HFFc6 (cell line): ENCODE data around the gene KCND3. TPM values are rescaled to one million over a fixed set of nuclear protein-coding genes. Genes with fewer than 3 reads are reported as not detected.

Experiments
- DNase-seq: peaks from one replicate; pipeline ENCODE4 v3.0.0-alpha.2; 2018
- H3K27ac Mint-ChIP-seq: 2 replicates; pipeline ENCODE4 v1.8.0; 2020; ENCODE audit warnings: mild to moderate bottlenecking, mixed read lengths
- H3K27me3 Mint-ChIP-seq: 2 replicates; pipeline ENCODE4 v1.8.0; 2021; ENCODE audit warnings: mild to moderate bottlenecking, moderate library complexity, mixed read lengths; ENCODE audit not compliant: insufficient read depth
- H3K36me3 Mint-ChIP-seq: 2 replicates; pipeline ENCODE4 v1.8.0; 2021; ENCODE audit warnings: low read depth, mixed read lengths
- H3K4me1 Mint-ChIP-seq: 2 replicates; pipeline ENCODE4 v1.8.0; 2020; ENCODE audit warnings: low read depth, mixed read lengths
- H3K4me3 Mint-ChIP-seq: 2 replicates; pipeline ENCODE4 v1.8.0; 2020; ENCODE audit warnings: mild to moderate bottlenecking, moderate library complexity, mixed read lengths
- H3K9me3 Mint-ChIP-seq: 2 replicates; pipeline ENCODE4 v1.8.0; 2020; ENCODE audit warnings: mild to moderate bottlenecking, mixed read lengths
- CTCF ChIP-seq: fragments of 200-600 bp; sonication (generic); IDR thresholded peaks from 2 replicates; pipeline ENCODE4 v1.5.0; 2021; ENCODE audit warnings: antibody characterized with exemption, mild to moderate bottlenecking
- total RNA-seq, 6 experiments: library from RNA; stranded (reverse); fragmentation: NEBNext Ultra II Directional; extraction: Animal tissue kit (Norgen Biotek cat#: 25700); gene quantifications; 2 replicates in 1 of 6; 3 replicates in 5 of 6; pipeline ENCODE4 v1.2.3, GENCODE V29; 2021

The KCND3 gene
- total RNA-seq, 6 experiments from 2014 or later, result 0.09 to 0.47 (median 0.12) TPM

- no peak for DNase-seq
- Mint-ChIP-seq H3K9me3 (no peaks in the 10 kb centered on the region), H3K27me3 (peaks cover 31% of the 10 kb centered on the region), H3K4me1 (no peaks in the 10 kb centered on the region), H3K27ac (no peak overlapping the region), H3K36me3 (no peaks in the 10 kb centered on the region), H3K4me3 (no peak overlapping the region)
- TF ChIP-seq CTCF, result no peak
Observed at GRCh38 chr1:111875640-111876039, 113.8 kb downstream of the KCND3 start.

DNA sequence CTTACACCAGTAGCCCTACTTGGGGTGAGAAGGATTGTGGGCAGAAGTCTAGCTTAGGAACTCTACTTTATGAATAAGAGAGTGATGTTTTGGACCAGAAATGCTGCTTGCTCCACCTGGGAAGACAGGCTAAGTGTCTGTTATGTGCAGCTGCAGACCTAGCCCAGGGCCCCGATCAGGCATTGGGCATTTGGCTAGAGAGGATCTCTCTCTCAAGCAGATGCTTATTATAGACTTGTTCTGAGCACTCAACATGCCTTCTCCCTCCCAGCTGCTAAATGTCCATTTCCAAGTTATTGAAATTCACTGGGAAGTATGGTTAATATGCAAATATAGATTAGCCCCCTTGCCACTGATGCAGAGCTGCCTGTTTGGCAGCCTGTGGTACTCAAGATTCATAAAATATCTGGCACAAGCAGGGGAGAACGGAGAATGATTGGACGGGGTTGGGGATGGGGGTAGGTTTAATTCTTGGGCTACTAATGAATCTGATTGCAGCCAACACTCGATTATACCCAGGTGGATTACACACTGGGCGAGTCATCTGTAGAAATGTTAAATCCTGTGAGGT is 115.9 kb downstream of the KCND3 start:
- DNase-seq, result no peak
- no peak for TF ChIP-seq CTCF
- no peaks in the 10 kb centered on the region for H3K9me3 Mint-ChIP-seq
- no peak overlapping the region for H3K27ac Mint-ChIP-seq
- H3K4me3 Mint-ChIP-seq, result no peak overlapping the region
- peaks cover 22% of the 10 kb centered on the region for H3K27me3 Mint-ChIP-seq
- no peaks in the 10 kb centered on the region for H3K4me1 Mint-ChIP-seq
- H3K36me3 Mint-ChIP-seq, result no peaks in the 10 kb centered on the region

DNA sequence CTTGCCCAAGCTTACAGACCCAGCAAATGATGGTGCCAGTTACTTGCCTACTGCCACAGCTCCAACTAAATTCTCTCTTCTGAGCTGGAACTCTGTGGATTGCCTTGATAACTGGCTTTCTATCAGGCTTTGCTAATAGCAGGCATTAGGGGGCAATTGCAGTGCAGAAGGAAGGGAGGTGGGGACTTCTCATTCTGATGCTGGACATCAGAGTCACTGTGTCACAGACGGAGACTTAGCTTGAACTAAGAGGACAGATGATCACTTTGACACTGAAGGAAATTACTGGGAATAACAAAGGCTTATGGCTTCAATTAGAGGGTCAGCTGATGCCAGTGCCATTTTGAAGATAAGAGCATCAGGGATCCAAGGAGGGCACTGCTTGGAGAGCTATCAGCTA is 119.3 kb downstream of the KCND3 start:
- Mint-ChIP-seq H3K9me3 (no peaks in the 10 kb centered on the region), H3K36me3 (no peaks in the 10 kb centered on the region), H3K27ac (no peak overlapping the region), H3K27me3 (peaks cover 15% of the 10 kb centered on the region), H3K4me3 (no peak overlapping the region), H3K4me1 (no peaks in the 10 kb centered on the region)
- no peak for TF ChIP-seq CTCF
- DNase-seq, result no peak

GRCh38 chr1:111867868-111868440 is 121.5 kb downstream of the KCND3 start:
- no peaks in the 10 kb centered on the region; the same call in 1 of the 2 replicates for H3K27me3 Mint-ChIP-seq
- DNase-seq, result no peak
- no peak overlapping the region for H3K27ac Mint-ChIP-seq
- no peaks in the 10 kb centered on the region for H3K36me3 Mint-ChIP-seq
- H3K9me3 Mint-ChIP-seq, result no peaks in the 10 kb centered on the region
- H3K4me1 Mint-ChIP-seq, result no peaks in the 10 kb centered on the region
- no peak overlapping the region for H3K4me3 Mint-ChIP-seq
- no peak for TF ChIP-seq CTCF

GRCh38 chr1:111864862-111865261 is 124.6 kb downstream of the KCND3 start:
- no peaks in the 10 kb centered on the region for H3K9me3 Mint-ChIP-seq
- H3K36me3 Mint-ChIP-seq, result no peaks in the 10 kb centered on the region
- no peak for TF ChIP-seq CTCF
- H3K4me1 Mint-ChIP-seq, result no peaks in the 10 kb centered on the region
- H3K4me3 Mint-ChIP-seq, result no peak overlapping the region
- no peak overlapping the region for H3K27ac Mint-ChIP-seq
- no peak for DNase-seq
- H3K27me3 Mint-ChIP-seq, result peaks cover 2% of the 10 kb centered on the region
